Spleen (tissue), 11 donors: ENCODE results near the gene TCF12. TPM values are rescaled to one million over a fixed set of nuclear protein-coding genes. Genes with fewer than 3 reads are reported as not detected.
A peak's percentile ranks its signal among the peaks of the same experiment; 100 is the strongest.
"Not testable (repeated sequence)": the region's sequence is repeated elsewhere in the genome, so short reads cannot be mapped to it uniquely, and the experiment has no call there.

Experiments
- DNase-seq: peaks from one replicate; pipeline ENCODE4 v3.0.0-alpha.2; 2020
- H3K27ac ChIP-seq, 8 donors: fragments of 200-600 bp; sonication (generic) in 7 of 8; 1 replicate in 4 of 8; 2 replicates in 4 of 8; pipeline versions ENCODE4 v1.5.0 to v1.8.0; 2016 to 2021; ENCODE audit warnings: inconsistent platforms in 4 of 8, mild to moderate bottlenecking in 4 of 8, moderate library complexity in 1 of 8
- H3K27me3 ChIP-seq, 7 donors: fragments of 200-600 bp; sonication (generic) in 6 of 7; replicated peaks in 1 of 7; 1 replicate in 4 of 7; 2 replicates in 3 of 7; pipeline versions ENCODE4 v1.5.0 to v1.8.0; 2016 to 2021; ENCODE audit warnings: inconsistent platforms in 3 of 7, mild to moderate bottlenecking in 1 of 7
- H3K36me3 ChIP-seq, 6 donors: fragments of 200-600 bp; sonication (generic) in 5 of 6; 1 replicate in 4 of 6; 2 replicates in 2 of 6; pipeline versions ENCODE4 v1.5.0 to v1.8.0; 2016 to 2021; ENCODE audit warnings: inconsistent platforms in 2 of 6
- H3K4me1 ChIP-seq, 6 donors: fragments of 200-600 bp; sonication (generic) in 5 of 6; 1 replicate in 3 of 6; 2 replicates in 3 of 6; pipeline versions ENCODE4 v1.5.0 to v1.8.0; 2016 to 2021; ENCODE audit warnings: inconsistent platforms in 3 of 6
- H3K4me3 ChIP-seq, 8 donors: fragments of 200-600 bp; sonication (generic) in 7 of 8; 1 replicate in 4 of 8; 2 replicates in 4 of 8; pipeline versions ENCODE4 v1.5.0 to v1.8.0; 2016 to 2021; ENCODE audit warnings: inconsistent platforms in 4 of 8, mild to moderate bottlenecking in 4 of 8, moderate library complexity in 2 of 8
- H3K9me3 ChIP-seq, 8 donors: fragments of 200-600 bp; sonication (generic) in 7 of 8; 1 replicate in 4 of 8; 2 replicates in 4 of 8; pipeline versions ENCODE4 v1.5.0 to v1.8.0; 2016 to 2021; ENCODE audit warnings: inconsistent platforms in 4 of 8
- CTCF ChIP-seq, 11 experiments: fragments of 200-600 bp in 7 of 11; fragments of 450-650 bp in 4 of 11; sonication (generic) in 4 of 11; IDR thresholded peaks in 8 of 11; conservative IDR thresholded peaks in 3 of 11; 1 replicate in 7 of 11; 2 replicates in 4 of 11; pipeline versions ENCODE4 v1.4.0 to v1.8.0; 2016 to 2021; ENCODE audit warnings: antibody characterized with exemption in 11 of 11, inconsistent platforms in 4 of 11, mild to moderate bottlenecking in 1 of 11
- POLR2A ChIP-seq, 3 donors: fragments of 450-650 bp; IDR thresholded peaks; one replicate each; pipeline ENCODE4 v1.5.1; 2017; ENCODE audit warnings: antibody characterized with exemption in 3 of 3, mild to moderate bottlenecking in 1 of 3
- POLR2AphosphoS5 ChIP-seq, 3 donors: sonication (generic); formaldehyde crosslinking; IDR thresholded peaks; one replicate each; pipeline ENCODE4 v1.5.1; 2017; ENCODE audit warnings: antibody characterized with exemption in 3 of 3
- WGBS, 5 donors: extraction: QIAGEN DNeasy Blood & Tissue Kit in 3 of 5; methylation state at CpG; one replicate each; pipeline versions ENCODE4 v1.1.5 to v1.1.7; 2013 to 2018; 5-methylcytosine and 5-hydroxymethylcytosine counted together
- intact Hi-C: fragments of 100-400 bp; cut with DNase I; formaldehyde crosslinking; loops from one replicate; pipeline ENCODE4 v1.15.0; 2023; ENCODE audit warnings: low total_unique reads
- polyA plus RNA-seq, 3 donors: library from polyadenylated mRNA; stranded (reverse); fragments of 200-250 nt; gene quantifications; one replicate each; pipeline ENCODE4 v1.2.1, GENCODE V29; 2013
- total RNA-seq, 7 donors: library from RNA; depleted of rRNA in 3 of 7; stranded (reverse); fragments of >200 nt in 3 of 7; fragmentation: NEBNext Ultra II Directional in 4 of 7; extraction: Animal tissue kit (Norgen Biotek cat#: 25700) in 4 of 7; gene quantifications; one replicate each; pipeline versions ENCODE4 v1.1.0 to v1.2.1, GENCODE V29; 2016 to 2021
- donor health status: healthy with polysubstance abuse.
- donor health status: DM: no; HTN: no; CAD: no; lungs with moderate emphysema.
- donor health status: DM: no; HTN: no; CAD: no.
- donor health status: Bipolar disorder and iron deficiency.
- donor health status: healthy.
- donor health status: DM: no; HTN: no; CAD: no.
- donor health status: DM: yes; HTN: yes; CAD: no.

TCF12 gene
- total and polyA plus RNA-seq, 10 donors, result 8.3 to 139 (median 111) TPM

- peaks cover 0 to 37% (median 0%) of the 10 kb centered on the region in 6 donors for H3K36me3 ChIP-seq
- intact Hi-C loops, result no loop called here
- TF ChIP-seq CTCF (IDR thresholded peaks at IDR 0.05 in 8 of 11, conservative IDR thresholded peaks at IDR 0.05 in 3 of 11) (no peak), POLR2A (IDR thresholded peaks at IDR 0.05) (no peak), POLR2AphosphoS5 (IDR thresholded peaks at IDR 0.05) (no peak)
- H3K27ac ChIP-seq, result peak overlapping the region in 2 of 8 donors; percentile 6 to 12
- WGBS, 5 donors, result 63 to 72% (median 67%) methylated on average over 2 of the region's 2 CpGs
- no peaks in the 10 kb centered on the region for H3K27me3 ChIP-seq
- peaks cover 12 to 81% (median 34%) of the 10 kb centered on the region in 6 donors for H3K4me1 ChIP-seq
- DNase-seq, result no peak
- H3K4me3 ChIP-seq, result no peak overlapping the region
- H3K9me3 ChIP-seq, result peaks cover 0 to 12% (median 7%) of the 10 kb centered on the region in 8 donors
These were observed 12.3 kb downstream of the TCF12 start for GRCh38 chr15:56930669-56931313.

- Histone ChIP-seq H3K9me3 (peaks cover 0 to 17% (median 11%) of the 10 kb centered on the region in 8 donors), H3K4me1 (peaks cover 12 to 71% (median 31%) of the 10 kb centered on the region in 6 donors), H3K27ac (no peak overlapping the region), H3K36me3 (peaks cover 0 to 37% (median 0%) of the 10 kb centered on the region in 6 donors), H3K27me3 (no peaks in the 10 kb centered on the region), H3K4me3 (no peak overlapping the region)
- DNase-seq, result no peak
- intact Hi-C loops, result no loop called here
- 67 to 91% (median 79%) methylated on average over 1 of the region's 1 CpG for WGBS, 5 donors
- no peak for TF ChIP-seq CTCF (IDR thresholded peaks at IDR 0.05 in 8 of 11, conservative IDR thresholded peaks at IDR 0.05 in 3 of 11)
These were observed 13.4 kb downstream of the TCF12 start for GRCh38 chr15:56931639-56932508.

GRCh38 chr15:56932509-56932868 is 14.0 kb downstream of the TCF12 start:
- H3K27ac ChIP-seq, DNase-seq, intact Hi-C loops, H3K27me3 ChIP-seq, H3K4me3 ChIP-seq: not testable (repeated sequence)
- peaks cover 12 to 64% (median 28%) of the 10 kb centered on the region in 6 donors for H3K4me1 ChIP-seq
- peaks cover 0 to 37% (median 0%) of the 10 kb centered on the region in 6 donors for H3K36me3 ChIP-seq
- WGBS, 5 donors, result 88 to 96% (median 94%) methylated on average over 4 of the region's 4 CpGs
- H3K9me3 ChIP-seq, result peaks cover 0 to 17% (median 11%) of the 10 kb centered on the region in 8 donors

GRCh38 chr15:56933410-56933809 is 15.0 kb downstream of the TCF12 start:
- 69 to 86% (median 83%) methylated on average over 1 of the region's 1 CpG for WGBS, 5 donors
- Histone ChIP-seq H3K4me1 (peaks cover 12 to 62% (median 30%) of the 10 kb centered on the region in 6 donors), H3K27ac (no peak overlapping the region), H3K27me3 (no peaks in the 10 kb centered on the region), H3K4me3 (no peak overlapping the region), H3K36me3 (peaks cover 0 to 31% (median 0%) of the 10 kb centered on the region in 6 donors), H3K9me3 (peaks cover 0 to 17% (median 11%) of the 10 kb centered on the region in 8 donors)
- no peak for TF ChIP-seq CTCF (IDR thresholded peaks at IDR 0.05 in 8 of 11, conservative IDR thresholded peaks at IDR 0.05 in 3 of 11)
- TF ChIP-seq POLR2AphosphoS5 (IDR thresholded peaks at IDR 0.05), result no peak
- TF ChIP-seq POLR2A (IDR thresholded peaks at IDR 0.05), result no peak
- no peak for DNase-seq
- intact Hi-C loops, result no loop called here
